ENCODE data around the gene CSNK1G1. TPM values are rescaled to one million over a fixed set of nuclear protein-coding genes. Genes with fewer than 3 reads are reported as not detected.
"Not testable (repeated sequence)": the region's sequence is repeated elsewhere in the genome, so short reads cannot be mapped to it uniquely, and the experiment has no call there.

The CSNK1G1 gene
- total RNA-seq, 1 donor from 2014 or later, result 19.8 TPM

DNA sequence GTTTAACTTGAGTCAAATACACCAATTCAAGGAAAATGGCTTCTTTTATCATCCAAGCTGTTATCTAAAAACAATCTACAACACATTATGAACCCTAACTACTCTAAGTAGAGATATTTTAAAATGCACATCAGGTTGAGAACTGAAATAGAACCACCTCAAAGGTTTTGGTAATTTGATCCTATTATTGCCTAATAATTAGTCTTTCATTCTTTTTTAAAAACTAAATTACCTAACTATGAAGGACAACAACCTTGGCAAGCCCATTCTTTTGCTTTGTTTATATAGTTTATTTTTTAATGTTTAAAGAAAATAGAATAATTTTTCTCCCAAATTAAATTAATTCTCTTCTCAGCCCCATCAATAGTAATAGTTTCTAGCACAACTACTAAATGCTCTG is 132.1 kb downstream of the CSNK1G1 start:
- intact Hi-C loops (cut with DNase I), result no loop called here
- H3K36me3 ChIP-seq, result no peaks in the 10 kb centered on the region
- no peak overlapping the region for H3K4me3 ChIP-seq
- TF ChIP-seq, protein P1, sequence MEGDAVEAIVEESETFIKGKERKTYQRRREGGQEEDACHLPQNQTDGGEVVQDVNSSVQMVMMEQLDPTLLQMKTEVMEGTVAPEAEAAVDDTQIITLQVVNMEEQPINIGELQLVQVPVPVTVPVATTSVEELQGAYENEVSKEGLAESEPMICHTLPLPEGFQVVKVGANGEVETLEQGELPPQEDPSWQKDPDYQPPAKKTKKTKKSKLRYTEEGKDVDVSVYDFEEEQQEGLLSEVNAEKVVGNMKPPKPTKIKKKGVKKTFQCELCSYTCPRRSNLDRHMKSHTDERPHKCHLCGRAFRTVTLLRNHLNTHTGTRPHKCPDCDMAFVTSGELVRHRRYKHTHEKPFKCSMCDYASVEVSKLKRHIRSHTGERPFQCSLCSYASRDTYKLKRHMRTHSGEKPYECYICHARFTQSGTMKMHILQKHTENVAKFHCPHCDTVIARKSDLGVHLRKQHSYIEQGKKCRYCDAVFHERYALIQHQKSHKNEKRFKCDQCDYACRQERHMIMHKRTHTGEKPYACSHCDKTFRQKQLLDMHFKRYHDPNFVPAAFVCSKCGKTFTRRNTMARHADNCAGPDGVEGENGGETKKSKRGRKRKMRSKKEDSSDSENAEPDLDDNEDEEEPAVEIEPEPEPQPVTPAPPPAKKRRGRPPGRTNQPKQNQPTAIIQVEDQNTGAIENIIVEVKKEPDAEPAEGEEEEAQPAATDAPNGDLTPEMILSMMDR (IDR thresholded peaks at IDR 0.05), result no peak
- H3K4me1 ChIP-seq, result peaks cover 10% of the 10 kb centered on the region
- ATAC-seq (no peak), DNase-seq (no peak)
- H3K9me3 ChIP-seq, result no peaks in the 10 kb centered on the region
- H3K27me3 ChIP-seq (ENCODE audit: low read depth), result no peaks in the 10 kb centered on the region
- H3K27ac ChIP-seq, result no peak overlapping the region

DNA sequence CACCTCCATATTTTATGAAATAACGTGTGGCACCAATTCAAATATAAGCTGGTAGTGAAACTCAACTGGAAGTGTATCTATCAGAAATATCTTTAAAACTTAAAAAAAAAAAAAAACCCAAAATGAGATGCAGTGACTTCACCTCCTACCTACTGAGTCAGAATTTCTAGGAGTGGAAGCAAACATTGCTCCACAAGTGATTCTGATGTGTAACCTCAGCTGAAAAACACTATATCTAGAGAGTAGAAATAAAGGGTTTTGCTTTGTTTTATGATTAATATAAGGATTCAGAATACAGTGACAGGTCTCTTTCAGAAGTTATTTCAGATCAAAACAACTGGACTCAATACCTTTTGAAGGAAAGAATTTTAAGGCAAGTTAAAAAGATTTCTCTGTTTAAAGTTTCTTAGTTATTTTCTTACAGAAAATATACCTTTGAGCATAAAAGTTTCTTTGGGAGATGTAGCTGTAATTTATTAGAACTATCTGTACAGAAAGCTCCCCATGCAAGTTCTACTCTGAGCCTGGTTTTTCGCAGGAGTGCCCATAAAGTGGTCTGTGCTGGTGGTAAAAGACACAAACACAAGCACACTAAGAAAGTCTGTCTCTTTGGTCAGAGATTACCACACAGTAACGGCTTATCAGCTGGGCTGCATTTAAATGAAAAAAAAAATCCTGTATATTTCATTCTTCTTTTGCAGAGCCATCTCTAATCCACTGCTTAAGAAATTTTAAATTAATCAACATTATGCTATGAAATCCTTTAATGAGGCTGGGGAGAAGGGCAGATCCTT is 133.2 kb downstream of the CSNK1G1 start:
- H3K9me3 ChIP-seq, result no peaks in the 10 kb centered on the region
- DNase-seq (no peak), ATAC-seq (no peak)
- H3K4me3 ChIP-seq, result no peak overlapping the region
- TF ChIP-seq, protein P1 (IDR thresholded peaks at IDR 0.05), result no peak
- H3K27ac ChIP-seq, result no peak overlapping the region
- H3K27me3 ChIP-seq (ENCODE audit: low read depth), result no peaks in the 10 kb centered on the region
- H3K4me1 ChIP-seq, result peaks cover 10% of the 10 kb centered on the region
- intact Hi-C loops (cut with DNase I), result no loop called here
- no peaks in the 10 kb centered on the region for H3K36me3 ChIP-seq

- H3K36me3 ChIP-seq; intact Hi-C loops (cut with DNase I); H3K27ac ChIP-seq; DNase-seq; H3K27me3 ChIP-seq (ENCODE audit: low read depth); H3K4me1 ChIP-seq; H3K9me3 ChIP-seq; ATAC-seq; H3K4me3 ChIP-seq: not testable (repeated sequence)
Observed at GRCh38 chr15:64221911-64222310, 134.1 kb downstream of the CSNK1G1 start.

DNA sequence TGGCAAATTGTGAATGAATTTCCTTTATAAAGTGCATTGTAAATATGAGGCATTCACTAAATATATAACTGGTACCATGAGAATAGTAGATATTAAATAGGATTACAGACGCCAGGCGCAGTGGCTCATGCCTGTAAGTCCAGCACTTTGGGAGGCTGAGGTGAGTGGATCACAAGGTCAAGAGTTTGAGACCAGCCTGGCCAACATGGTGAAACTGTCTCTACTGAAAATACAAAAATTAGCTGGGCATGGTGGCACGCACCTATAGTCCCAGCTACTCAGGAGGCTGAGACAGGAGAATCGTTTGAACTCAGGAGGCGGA is 138.6 kb downstream of the CSNK1G1 start:
- H3K4me3 ChIP-seq; intact Hi-C loops (cut with DNase I): not testable (repeated sequence)

GRCh38 chr15:64216730-64217428 is 139.1 kb downstream of the CSNK1G1 start:
- peak in 1 of 2 donors; percentile 18 for ATAC-seq

More for the DNA sequence above, 138.6 kb downstream of the CSNK1G1 start:
- ATAC-seq; H3K27me3 ChIP-seq (ENCODE audit: low read depth); H3K4me1 ChIP-seq; DNase-seq; H3K27ac ChIP-seq; H3K9me3 ChIP-seq: not testable (repeated sequence)
- peaks cover 21% of the 10 kb centered on the region for H3K36me3 ChIP-seq

DNA sequence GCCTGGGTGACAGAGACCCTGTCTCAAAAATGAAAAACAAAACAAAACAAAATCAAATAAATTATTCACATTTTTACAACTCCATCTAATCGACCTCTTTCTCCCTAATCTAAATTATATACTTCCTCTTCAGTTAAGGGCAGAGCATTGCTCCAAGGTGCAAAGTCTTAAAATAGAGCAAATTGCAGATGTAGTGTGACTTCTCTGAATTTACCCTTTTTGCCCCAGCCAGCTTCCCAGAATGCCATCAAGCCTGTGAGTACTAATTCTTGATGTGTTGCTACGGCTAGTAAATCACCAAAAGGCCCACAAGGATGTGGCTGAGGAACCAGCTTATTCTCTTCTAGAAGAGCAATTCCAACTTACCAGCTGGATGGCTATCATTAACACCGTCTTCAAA is 139.8 kb downstream of the CSNK1G1 start:
- intact Hi-C loops (cut with DNase I), result no loop called here
- Histone ChIP-seq H3K27me3 (ENCODE audit: low read depth) (no peaks in the 10 kb centered on the region), H3K9me3 (no peaks in the 10 kb centered on the region), H3K27ac (no peak overlapping the region), H3K4me1 (no peaks in the 10 kb centered on the region), H3K36me3 (peaks cover 32% of the 10 kb centered on the region), H3K4me3 (no peak overlapping the region)
- DNase-seq, result no peak
- no peak for ATAC-seq
- TF ChIP-seq, protein P1 (IDR thresholded peaks at IDR 0.05), result no peak

More at GRCh38 chr15:64216730-64217428, 139.1 kb downstream of the CSNK1G1 start:
- Histone ChIP-seq H3K9me3 (no peaks in the 10 kb centered on the region), H3K27ac (no peak overlapping the region), H3K36me3 (peaks cover 26% of the 10 kb centered on the region), H3K4me1 (no peaks in the 10 kb centered on the region), H3K4me3 (no peak overlapping the region), H3K27me3 (ENCODE audit: low read depth) (no peaks in the 10 kb centered on the region)
- TF ChIP-seq, protein P1 (IDR thresholded peaks at IDR 0.05), result no peak
- intact Hi-C loops (cut with DNase I), result no loop called here
- no peak for DNase-seq
